MM.1S (cell line): ENCODE results near the gene GPA33.

Experiments used
- CTCF ChIP-seq: fragments of 300-600 bp; sonication (generic); IDR thresholded peaks from 2 replicates; pipeline ENCODE4 v1.5.1; 2016; ENCODE audit warnings: antibody characterized with exemption, low read length, mixed read lengths
- EZH2phosphoT487 ChIP-seq: fragments of 300-600 bp; sonication (generic); IDR thresholded peaks from 2 replicates; pipeline ENCODE4 v1.6.1; 2018; ENCODE audit warnings: antibody characterized with exemption, low read length

- TF ChIP-seq EZH2phosphoT487 (no peak), CTCF (no peak)
These were observed 46.6 kb upstream of the GPA33 start for GRCh38 chr1:167136806-167137205.
